Bone marrow (tissue), 2 donors: ENCODE data around the gene HOXA10.

Source experiments
- DNase-seq, 2 donors: peaks; one replicate each; lab custom pipeline; 2025; lab: John Stamatoyannopoulos, UW

Gene HOXA10

GRCh38 chr7:27189997-27190748 is 16.1 kb upstream of the HOXA10 start:
- DNase-seq: no peak

GRCh38 chr7:27189295-27189996 is 15.3 kb upstream of the HOXA10 start:
- DNase-seq: no peak

GRCh38 chr7:27188386-27189294 is 14.5 kb upstream of the HOXA10 start:
- peak in 1 of 2 donors; percentile 34 for DNase-seq

GRCh38 chr7:27187475-27188385 is 13.6 kb upstream of the HOXA10 start:
- DNase-seq: no peak

GRCh38 chr7:27186668-27187474 is 12.8 kb upstream of the HOXA10 start:
- no peak for DNase-seq

- DNase-seq: no peak
Measured at GRCh38 chr7:27185854-27186667, 11.9 kb upstream of the HOXA10 start.

GRCh38 chr7:27185013-27185853 is 11.1 kb upstream of the HOXA10 start, which contains the start of gene HOXA11:
Gene HOXA11 (minus strand): TSS chr7:27185232. CDS start chr7:27185144, 88 bp downstream.
- DNase-seq: no peak

GRCh38 chr7:27184337-27185012 is 10.4 kb upstream of the HOXA10 start:
- no peak for DNase-seq

GRCh38 chr7:27183682-27184336 is 9.7 kb upstream of the HOXA10 start:
- DNase-seq: no peak

GRCh38 chr7:27182861-27183681 is 9.0 kb upstream of the HOXA10 start:
- no peak for DNase-seq

- DNase-seq: no peak
Measured at GRCh38 chr7:27182285-27182841, 8.2 kb upstream of the HOXA10 start.

GRCh38 chr7:27181795-27182275 is 7.7 kb upstream of the HOXA10 start:
- DNase-seq: no peak

- no peak for DNase-seq
Measured at GRCh38 chr7:27180431-27181420, 6.6 kb upstream of the HOXA10 start.

- DNase-seq: peak in 1 of 2 donors; percentile 50
Measured at GRCh38 chr7:27179503-27180430, 5.6 kb upstream of the HOXA10 start.
